Suprapubic skin (tissue), 4 donors: ENCODE measurements around the gene SKAP2.

Experiments used
- EP300 ChIP-seq: sonication (generic); formaldehyde crosslinking; IDR thresholded peaks from one replicate; pipeline ENCODE4 v1.6.1; 2017; ENCODE audit warnings: antibody characterized with exemption
- POLR2A ChIP-seq, 2 donors: fragments of 450-650 bp; IDR thresholded peaks; one replicate each; pipeline ENCODE4 v1.6.1; 2017; ENCODE audit warnings: antibody characterized with exemption in 2 of 2, mild to moderate bottlenecking in 2 of 2, moderate library complexity in 2 of 2
- POLR2AphosphoS5 ChIP-seq, 3 donors: sonication (generic); formaldehyde crosslinking; IDR thresholded peaks; one replicate each; pipeline ENCODE4 v1.6.1; 2017; ENCODE audit warnings: antibody characterized with exemption in 3 of 3
- TF ChIP-seq, protein P1 (sequence below), 2 donors: fragments of 200-600 bp in 1 of 2; fragments of 450-650 bp in 1 of 2; sonication (generic) in 1 of 2; IDR thresholded peaks; one replicate each; pipeline ENCODE4 v1.5.1; 2016 to 2019; ENCODE audit warnings: antibody characterized with exemption in 2 of 2, mild to moderate bottlenecking in 1 of 2, moderate library complexity in 1 of 2

GRCh38 chr7:26759108-26759507 is 105.3 kb downstream of the SKAP2 start:
- TF ChIP-seq, protein P1, sequence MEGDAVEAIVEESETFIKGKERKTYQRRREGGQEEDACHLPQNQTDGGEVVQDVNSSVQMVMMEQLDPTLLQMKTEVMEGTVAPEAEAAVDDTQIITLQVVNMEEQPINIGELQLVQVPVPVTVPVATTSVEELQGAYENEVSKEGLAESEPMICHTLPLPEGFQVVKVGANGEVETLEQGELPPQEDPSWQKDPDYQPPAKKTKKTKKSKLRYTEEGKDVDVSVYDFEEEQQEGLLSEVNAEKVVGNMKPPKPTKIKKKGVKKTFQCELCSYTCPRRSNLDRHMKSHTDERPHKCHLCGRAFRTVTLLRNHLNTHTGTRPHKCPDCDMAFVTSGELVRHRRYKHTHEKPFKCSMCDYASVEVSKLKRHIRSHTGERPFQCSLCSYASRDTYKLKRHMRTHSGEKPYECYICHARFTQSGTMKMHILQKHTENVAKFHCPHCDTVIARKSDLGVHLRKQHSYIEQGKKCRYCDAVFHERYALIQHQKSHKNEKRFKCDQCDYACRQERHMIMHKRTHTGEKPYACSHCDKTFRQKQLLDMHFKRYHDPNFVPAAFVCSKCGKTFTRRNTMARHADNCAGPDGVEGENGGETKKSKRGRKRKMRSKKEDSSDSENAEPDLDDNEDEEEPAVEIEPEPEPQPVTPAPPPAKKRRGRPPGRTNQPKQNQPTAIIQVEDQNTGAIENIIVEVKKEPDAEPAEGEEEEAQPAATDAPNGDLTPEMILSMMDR (IDR thresholded peaks at IDR 0.05): no peak
- TF ChIP-seq EP300: no peak
- no peak for TF ChIP-seq POLR2AphosphoS5 (IDR thresholded peaks at IDR 0.05)
- no peak for TF ChIP-seq POLR2A (IDR thresholded peaks at IDR 0.05)
